ENCODE measurements around the gene TF. TPM values are rescaled to one million over a fixed set of nuclear protein-coding genes. Genes with fewer than 3 reads are reported as not detected.

The TF gene
- polyA plus RNA-seq, 1 of the 3 experiments (the other 2 are of a cell fraction) = 0.08 TPM

GRCh38 chr3:133805702-133806475 lies 59.7 kb downstream of the TF start, which contains the start of gene SRPRB:
Gene SRPRB, plus strand, starts transcription at chr3:133805815. Its CDS starts 34 bp downstream, at chr3:133805849.
- Histone ChIP-seq H3K9ac (peak within 1 kb of the TSS; percentile 64), H3K79me2 (ENCODE audit: insufficient read depth) (peaks cover 17% of the 10 kb centered on the region), H3K9me2 (no peaks in the 10 kb centered on the region), H3K4me3 (ENCODE audit: low read depth in 2 of 2, low read length in 1 of 2) (peak within 1 kb of the TSS; percentile 83 to 93), H3F3A (replicated peaks; ENCODE audit: insufficient read depth) (peaks cover 4% of the 10 kb centered on the region), H3K4me2 (peak within 1 kb of the TSS; percentile 78), H4K20me1 (ENCODE audit: insufficient read depth) (no peaks in the 10 kb centered on the region), H3K27ac (ENCODE audit: low read depth in 2 of 2, low read length in 1 of 2) (peak within 1 kb of the TSS in 1 of 2 experiments; percentile 50; a peak in 2 of 4 replicates), H3K36me3 (replicated peaks in 1 of 2; ENCODE audit: control insufficient read depth in 1 of 2, insufficient read depth in 2 of 2, low read length in 1 of 2) (peaks cover 25 to 29% of the 10 kb centered on the region in 2 experiments), H3K9me3 (no peaks in the 10 kb centered on the region), H3K27me3 (ENCODE audit: insufficient read depth) (no peaks in the 10 kb centered on the region), H2AFZ (ENCODE audit: low read depth) (peak within 1 kb of the TSS; percentile 97), H3K4me1 (ENCODE audit: control insufficient read depth in 1 of 2, insufficient read depth in 2 of 2, low read depth in 1 of 2, low read length in 1 of 2) (peaks cover 0 to 6% of the 10 kb centered on the region in 2 experiments; a peak in 2 of 4 replicates)
- ChIA-PET POLR2A (no interaction called here), CTCF (interaction anchor here (1.4 to 2.3 kb wide), 3 partner anchors 15 to 407 kb away, joined by 4 to 6 read pairs (median 5); no protein-coding TSS in a partner anchor)
- whole genome bisulfite sequencing (ENCODE audit: low lambda C conversion rate) = 1% methylated on average over 26 of the region's 53 CpGs
- peak; percentile 96 for DNase-seq
- TF ChIP-seq YY1 (IDR thresholded peaks at IDR 0.05; ENCODE audit: low read depth) (peak; percentile 85), NRF1 (IDR thresholded peaks at IDR 0.05; ENCODE audit: low read depth, low read length) (peak; percentile 97), ELF1 (IDR thresholded peaks at IDR 0.05) (0 out of 2 replicates have a peak, but pooled peaks have one; percentile 16), RAD21 (IDR thresholded peaks at IDR 0.05; ENCODE audit: low read length) (no peak), SIN3A (IDR thresholded peaks at IDR 0.05; ENCODE audit: borderline replicate concordance, low read depth, low read length) (peak; percentile 55; the same call in 1 of the 2 replicates), EZH2phosphoT487 (IDR thresholded peaks at IDR 0.05; ENCODE audit: borderline replicate concordance, low read depth) (no peak), CHD2 (IDR thresholded peaks at IDR 0.05; ENCODE audit: low read length, partially characterized antibody) (peak; percentile 84), TAF1 (IDR thresholded peaks at IDR 0.05; ENCODE audit: borderline replicate concordance, low read depth, low read length) (0 out of 2 replicates have a peak, but pooled peaks have one; percentile 39), POLR2AphosphoS5 (IDR thresholded peaks at IDR 0.05; ENCODE audit: low read depth, low read length) (peak; percentile 80), USF2 (IDR thresholded peaks at IDR 0.05; ENCODE audit: borderline replicate concordance, low read depth, low read length) (no peak), MXI1 (IDR thresholded peaks at IDR 0.05; ENCODE audit: low read depth, low read length) (peak; percentile 99), MAX (IDR thresholded peaks at IDR 0.05; ENCODE audit: low read depth) (peak; percentile 90), GATA2 (CRISPR knock-in tag; IDR thresholded peaks at IDR 0.05) (no peak)

- Histone ChIP-seq H3K79me2 (ENCODE audit: insufficient read depth) (peaks cover under 1% of the 10 kb centered on the region; the same call in 1 of the 2 replicates), H3K4me3 (ENCODE audit: low read depth in 2 of 2, low read length in 1 of 2) (no peak overlapping the region), H3K27ac (ENCODE audit: low read depth in 2 of 2, low read length in 1 of 2) (no peak overlapping the region), H3K4me1 (ENCODE audit: control insufficient read depth in 1 of 2, insufficient read depth in 2 of 2, low read depth in 1 of 2, low read length in 1 of 2) (no peaks in the 10 kb centered on the region), H3K9me2 (no peaks in the 10 kb centered on the region), H3K36me3 (replicated peaks in 1 of 2; ENCODE audit: control insufficient read depth in 1 of 2, insufficient read depth in 2 of 2, low read length in 1 of 2) (peaks cover 62 to 81% of the 10 kb centered on the region in 2 experiments), H3F3A (replicated peaks; ENCODE audit: insufficient read depth) (peaks cover 6% of the 10 kb centered on the region), H4K20me1 (ENCODE audit: insufficient read depth) (no peaks in the 10 kb centered on the region), H3K9me3 (no peaks in the 10 kb centered on the region), H3K4me2 (no peak overlapping the region), H3K9ac (no peak overlapping the region), H3K27me3 (ENCODE audit: insufficient read depth) (no peaks in the 10 kb centered on the region), H2AFZ (ENCODE audit: low read depth) (no peak overlapping the region)
- DNase-seq = no peak
- CTCF ChIA-PET = interaction anchor here (0.6 to 2.2 kb wide), 2 partner anchors 81 to 292 kb away, joined by 3 to 4 read pairs; no protein-coding TSS in a partner anchor
- WGBS (ENCODE audit: low lambda C conversion rate) = 100% methylated on average over 1 of the region's 1 CpG
- POLR2A ChIA-PET = no interaction called here
- TF ChIP-seq RCOR1 (IDR thresholded peaks at IDR 0.05; ENCODE audit: low read length) (no peak), CTCF (IDR thresholded peaks at IDR 0.05) (no peak), MEF2A (IDR thresholded peaks at IDR 0.05; ENCODE audit: borderline replicate concordance, low read depth) (no peak), YY1 (IDR thresholded peaks at IDR 0.05; ENCODE audit: low read depth) (no peak), REST (IDR thresholded peaks at IDR 0.05; ENCODE audit: low read depth, low read length) (no peak), RAD21 (IDR thresholded peaks at IDR 0.05; ENCODE audit: low read length) (no peak), GATA2 (CRISPR knock-in tag; IDR thresholded peaks at IDR 0.05) (no peak), USF2 (IDR thresholded peaks at IDR 0.05; ENCODE audit: borderline replicate concordance, low read depth, low read length) (no peak)
These were observed 66.7 kb downstream of the TF start for GRCh38 chr3:133812872-133813271.
